UCSD-AML1 (cell line): ENCODE measurements around the gene THRB.

Experiments used
- DNase-seq: peaks from one replicate; lab custom pipeline; 2025; ENCODE audit not compliant: unreplicated experiment; lab: John Stamatoyannopoulos, UW

THRB gene

DNA sequence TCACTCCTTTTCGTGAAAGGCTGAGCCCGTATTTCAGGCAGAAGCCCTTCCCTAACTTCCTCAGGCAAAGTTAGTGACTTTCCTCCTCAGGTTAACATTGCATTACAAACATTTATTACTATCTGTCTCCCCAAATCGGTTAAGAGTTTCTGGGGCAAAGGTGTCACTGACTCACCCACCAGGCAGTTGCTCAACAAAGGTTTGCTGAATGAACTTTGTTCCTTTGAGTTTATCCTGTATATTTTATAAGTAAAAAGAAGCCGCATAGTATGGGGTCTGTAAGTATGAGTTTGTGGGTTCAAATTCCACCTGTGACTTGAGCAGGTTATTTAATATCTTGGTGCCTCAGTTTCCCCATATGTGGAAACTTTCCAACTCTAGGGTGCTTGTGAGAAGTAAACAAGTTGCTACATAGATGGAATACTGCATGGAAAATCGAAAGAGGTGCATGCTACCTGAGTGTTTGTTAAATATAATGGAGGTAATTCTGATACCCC lies 177.7 kb downstream of the THRB start:
- no peak for DNase-seq

DNA sequence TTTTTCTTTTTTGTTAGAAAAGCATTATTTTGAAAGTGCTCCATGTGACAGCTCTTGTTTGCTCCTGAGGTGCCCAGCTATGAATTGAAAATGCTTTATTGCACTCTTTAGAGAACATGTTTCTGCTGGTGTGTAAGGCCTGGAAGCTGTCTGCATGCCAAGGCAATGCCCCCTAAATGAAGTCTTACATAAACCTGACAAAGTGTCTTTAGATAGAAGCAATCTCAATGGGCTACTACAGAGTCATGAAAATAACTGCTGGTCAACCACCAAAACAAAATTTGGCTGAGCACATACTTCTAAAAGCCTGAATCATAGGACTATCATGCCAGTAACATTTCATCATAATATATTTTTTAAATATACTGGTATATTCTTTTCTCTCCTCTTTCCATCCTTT lies 178.7 kb downstream of the THRB start:
- no peak for DNase-seq

DNA sequence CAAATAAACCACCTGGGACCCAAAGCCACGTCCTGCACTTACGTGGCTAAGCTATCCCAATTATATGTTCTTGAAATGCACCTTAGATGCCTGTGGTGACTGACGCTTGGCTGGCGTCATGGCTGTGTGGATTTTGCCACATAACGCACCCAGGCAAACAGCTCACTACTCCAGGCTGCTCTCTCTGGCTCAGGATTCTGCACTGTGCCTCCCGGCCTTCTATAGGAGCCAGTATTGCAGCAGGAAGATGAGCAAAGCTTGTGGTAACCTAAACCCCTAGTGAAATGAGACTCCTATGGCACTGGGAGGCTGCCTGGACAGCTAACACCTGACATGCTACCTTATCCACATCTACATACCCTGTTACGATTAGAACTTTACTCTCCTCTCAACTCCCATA lies 179.3 kb downstream of the THRB start:
- no peak for DNase-seq

- DNase-seq, result no peak
These were observed 182.8 kb downstream of the THRB start for GRCh38 chr3:24311881-24312280.

DNA sequence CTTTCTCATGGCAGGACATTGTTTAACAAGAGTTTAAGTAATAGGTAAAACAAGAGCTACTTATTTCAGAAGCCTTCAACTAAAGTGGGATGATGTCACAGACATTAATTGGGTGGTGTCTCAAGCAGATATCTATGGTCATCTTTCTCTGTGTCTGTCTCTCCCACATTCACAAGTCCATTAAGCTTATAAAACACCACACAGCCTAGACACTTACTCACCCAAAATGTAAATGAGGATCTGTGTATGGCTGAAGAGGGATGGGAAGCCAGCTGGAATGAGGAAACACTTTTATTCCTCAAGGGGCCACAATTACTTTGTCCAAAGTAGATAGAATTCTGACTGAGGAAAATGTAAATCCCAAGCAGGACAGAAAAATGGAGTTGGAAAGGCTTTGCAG lies 183.8 kb downstream of the THRB start:
- no peak for DNase-seq

GRCh38 chr3:24306518-24306917 lies 188.1 kb downstream of the THRB start:
- DNase-seq, result no peak

GRCh38 chr3:24305795-24306467 lies 188.7 kb downstream of the THRB start:
- no peak for DNase-seq

DNA sequence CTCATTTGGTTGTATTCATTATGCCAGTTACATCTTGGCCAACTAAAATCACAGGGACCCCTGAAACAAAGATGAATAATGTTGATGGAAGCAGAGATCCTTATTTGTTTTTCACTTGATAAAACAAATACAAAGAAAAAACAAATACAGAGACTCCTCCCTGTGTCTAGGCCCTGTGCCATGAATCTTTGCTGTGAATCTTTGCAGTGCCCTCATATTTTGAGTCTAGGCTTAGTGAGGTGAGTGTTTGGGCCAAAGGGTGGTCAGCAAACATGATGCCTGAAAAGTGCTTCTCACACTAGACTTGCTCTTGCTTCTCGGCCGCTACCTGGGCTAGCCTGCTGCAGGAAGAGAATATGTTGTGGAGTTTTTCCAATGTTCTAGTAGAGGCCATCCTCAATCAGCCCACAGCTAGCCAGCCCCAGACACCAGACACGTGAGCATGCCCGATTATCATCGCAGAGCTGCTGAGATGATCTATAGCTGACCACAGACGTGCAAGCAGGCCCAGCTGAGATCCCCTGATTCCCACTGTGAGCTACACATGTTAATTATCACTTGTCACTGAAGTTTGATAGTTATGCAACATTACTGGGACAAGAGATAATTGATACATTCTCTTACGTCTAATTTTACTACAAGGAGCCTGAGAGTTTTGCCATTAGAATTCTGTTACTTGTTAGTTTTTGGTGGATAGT lies 191.4 kb downstream of the THRB start:
- no peak for DNase-seq

- DNase-seq, result no peak
These were observed 192.3 kb downstream of the THRB start for GRCh38 chr3:24302396-24302795.

DNA sequence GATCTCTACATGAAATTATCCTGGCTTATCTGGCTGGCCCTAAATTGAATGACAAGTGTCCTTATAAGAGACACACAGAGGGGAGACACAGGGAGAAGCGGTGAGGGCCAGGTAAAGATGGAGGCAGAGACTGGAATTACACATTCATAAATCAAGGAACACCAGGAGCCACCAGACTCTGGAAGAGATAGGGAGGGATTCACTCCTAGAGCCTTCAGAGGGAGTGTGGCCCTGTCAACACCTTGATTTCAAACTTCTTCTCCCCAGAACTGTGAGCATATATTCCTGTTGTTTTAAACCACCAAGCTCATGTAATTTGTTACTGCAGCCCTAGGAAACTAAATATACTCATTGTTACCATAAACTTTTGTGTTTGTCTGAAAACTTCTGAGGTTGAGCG lies 193.7 kb downstream of the THRB start:
- DNase-seq, result no peak

GRCh38 chr3:24299806-24300626 lies 194.6 kb downstream of the THRB start:
- no peak for DNase-seq

GRCh38 chr3:24299246-24299805 lies 195.3 kb downstream of the THRB start:
- DNase-seq, result no peak

GRCh38 chr3:24296441-24297205 lies 198.0 kb downstream of the THRB start:
- DNase-seq, result no peak

DNA sequence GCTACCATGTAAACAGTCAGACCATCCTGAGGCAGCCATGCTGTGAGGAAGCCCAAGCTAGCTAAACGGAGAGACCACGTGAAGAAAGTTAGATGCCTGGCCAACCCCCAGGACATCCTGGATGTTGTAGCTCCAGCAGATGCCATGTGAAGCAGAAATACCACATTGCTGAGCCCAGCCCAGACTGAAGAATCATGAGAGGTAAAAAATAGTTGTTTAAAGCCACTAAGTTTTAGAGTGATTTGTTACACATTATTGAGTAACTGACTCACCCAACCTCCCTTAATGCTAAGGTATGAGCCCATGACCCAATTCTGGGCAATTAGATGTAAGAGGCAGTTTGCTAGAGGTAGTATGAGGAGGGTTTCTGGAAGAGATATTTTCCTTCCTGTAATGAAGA lies 200.5 kb downstream of the THRB start:
- no peak for DNase-seq

GRCh38 chr3:24291646-24292045 lies 203.0 kb downstream of the THRB start:
- no peak for DNase-seq

- no peak for DNase-seq
These were observed 204.1 kb downstream of the THRB start for GRCh38 chr3:24290596-24290995.

- no peak for DNase-seq
These were observed 206.0 kb downstream of the THRB start for GRCh38 chr3:24288496-24289236.

- no peak for DNase-seq
These were observed 206.7 kb downstream of the THRB start for GRCh38 chr3:24287755-24288450.

DNA sequence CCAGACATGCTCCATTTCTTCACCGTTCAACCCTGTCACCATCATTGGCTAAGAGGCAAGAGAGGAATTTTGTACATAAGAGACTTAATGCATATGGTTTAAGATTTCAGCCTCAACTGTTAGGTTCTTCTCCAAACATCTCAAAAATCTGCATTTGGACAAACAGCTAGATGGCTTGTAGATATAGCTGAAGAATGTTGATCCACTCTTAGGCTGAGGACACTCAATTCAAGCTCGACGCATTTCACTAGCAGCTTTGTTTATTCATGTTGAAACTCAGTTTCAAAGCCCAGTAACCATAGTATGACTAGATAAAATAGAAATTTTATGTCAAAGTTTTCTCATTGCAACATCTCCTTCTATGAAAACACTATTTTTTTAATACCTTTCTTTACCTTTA lies 208.2 kb downstream of the THRB start:
- no peak for DNase-seq
